HG03354 (cell line): ENCODE results near the gene CALML3.
"Not testable (repeated sequence)": the region's sequence is repeated elsewhere in the genome, so short reads cannot be mapped to it uniquely, and the experiment has no call there.

Source experiments
- ATAC-seq: cut with Tn5 transposase; IDR thresholded peaks from one replicate; pipeline ENCODE4 v1.9.1; 2021; ENCODE audit warnings: mild to moderate bottlenecking; ENCODE audit not compliant: unreplicated experiment, poor library complexity, severe bottlenecking

The CALML3 gene

DNA sequence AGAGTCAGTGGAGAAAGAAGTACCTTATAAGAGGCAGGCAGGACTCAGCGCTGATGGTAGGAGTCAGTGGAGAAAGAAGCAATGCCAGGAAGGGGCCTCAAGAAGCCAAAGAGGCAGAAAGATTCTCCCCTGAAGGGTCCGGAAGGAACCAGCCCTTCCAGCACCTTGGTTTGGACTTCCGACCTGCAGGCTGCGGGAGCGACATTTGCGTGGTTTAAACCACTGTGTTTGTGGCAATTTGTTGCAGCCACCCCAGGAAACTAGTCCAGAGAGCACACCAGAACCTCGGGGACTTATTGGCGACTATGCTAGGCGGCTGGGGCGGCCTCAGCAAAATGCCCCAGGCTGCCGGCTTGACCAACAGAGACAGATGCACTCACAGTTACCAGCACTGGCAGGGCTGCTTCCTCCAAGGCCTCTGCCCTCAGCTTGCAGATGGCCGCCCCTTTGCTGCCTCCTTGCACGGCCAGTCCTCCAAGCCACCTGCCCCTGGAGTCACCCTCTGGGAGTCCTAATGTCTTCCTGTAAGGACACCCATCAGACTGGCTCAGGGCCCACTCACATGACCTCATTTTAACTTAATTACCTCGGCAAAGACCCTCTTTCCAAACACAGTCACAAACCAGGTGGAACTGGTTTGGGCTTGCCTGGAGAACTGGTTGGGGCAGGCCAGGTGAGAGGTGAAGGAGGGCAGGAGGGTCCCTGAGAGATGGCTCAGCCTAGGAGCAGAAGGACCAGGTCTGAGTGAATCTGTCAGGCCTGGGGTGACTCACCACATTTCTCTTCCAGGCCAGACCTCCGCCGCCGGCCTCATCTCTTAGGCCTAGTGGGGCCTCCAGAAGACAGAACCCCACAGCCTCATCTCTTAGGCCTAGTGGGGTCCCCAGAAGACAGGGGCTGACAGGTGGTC, 26.1 kb downstream of the CALML3 start:
- ATAC-seq = no peak

DNA sequence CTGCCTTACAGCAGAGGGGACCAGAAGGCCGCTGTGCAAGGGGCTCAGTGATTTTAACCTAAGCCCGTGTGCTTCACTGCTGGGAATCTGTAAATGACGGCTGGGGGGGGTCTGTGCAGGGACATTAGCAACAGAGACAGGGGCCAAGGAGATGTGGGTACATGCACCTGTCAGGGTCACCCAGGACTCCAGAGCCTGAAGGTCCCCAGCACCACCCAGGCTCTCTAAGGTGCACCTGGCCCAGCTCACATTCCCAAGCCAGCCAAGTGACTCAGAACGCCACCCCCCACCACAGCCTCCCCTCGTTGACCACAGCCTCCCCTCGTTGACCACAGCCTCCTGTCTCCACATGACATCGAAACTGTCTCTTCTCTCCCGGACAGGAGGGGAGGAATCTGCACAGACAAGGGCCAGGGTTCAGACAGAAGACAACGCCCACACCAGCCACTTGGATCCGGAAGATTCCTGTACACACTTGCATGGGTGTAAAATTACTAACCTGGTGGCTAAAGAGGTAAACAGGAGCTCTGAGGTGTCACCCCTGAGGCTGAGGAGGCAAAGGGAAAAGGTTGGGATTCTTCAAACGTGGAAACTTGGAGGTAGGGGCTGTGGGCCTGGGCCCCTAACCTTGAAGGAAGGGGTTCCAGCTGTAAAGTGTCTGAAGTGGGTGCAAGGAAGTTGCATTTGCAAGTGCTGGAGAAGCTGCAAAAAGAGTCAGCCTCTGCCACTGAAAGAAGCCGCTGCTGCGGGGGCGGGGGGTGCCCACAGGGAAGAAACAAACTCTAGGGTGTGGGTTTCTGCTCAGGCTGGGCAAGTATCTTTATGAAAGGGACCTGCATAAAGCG, 27.0 kb downstream of the CALML3 start:
- ATAC-seq = no peak

GRCh38 chr10:5552376-5553321, 27.9 kb downstream of the CALML3 start:
- ATAC-seq = no peak

DNA sequence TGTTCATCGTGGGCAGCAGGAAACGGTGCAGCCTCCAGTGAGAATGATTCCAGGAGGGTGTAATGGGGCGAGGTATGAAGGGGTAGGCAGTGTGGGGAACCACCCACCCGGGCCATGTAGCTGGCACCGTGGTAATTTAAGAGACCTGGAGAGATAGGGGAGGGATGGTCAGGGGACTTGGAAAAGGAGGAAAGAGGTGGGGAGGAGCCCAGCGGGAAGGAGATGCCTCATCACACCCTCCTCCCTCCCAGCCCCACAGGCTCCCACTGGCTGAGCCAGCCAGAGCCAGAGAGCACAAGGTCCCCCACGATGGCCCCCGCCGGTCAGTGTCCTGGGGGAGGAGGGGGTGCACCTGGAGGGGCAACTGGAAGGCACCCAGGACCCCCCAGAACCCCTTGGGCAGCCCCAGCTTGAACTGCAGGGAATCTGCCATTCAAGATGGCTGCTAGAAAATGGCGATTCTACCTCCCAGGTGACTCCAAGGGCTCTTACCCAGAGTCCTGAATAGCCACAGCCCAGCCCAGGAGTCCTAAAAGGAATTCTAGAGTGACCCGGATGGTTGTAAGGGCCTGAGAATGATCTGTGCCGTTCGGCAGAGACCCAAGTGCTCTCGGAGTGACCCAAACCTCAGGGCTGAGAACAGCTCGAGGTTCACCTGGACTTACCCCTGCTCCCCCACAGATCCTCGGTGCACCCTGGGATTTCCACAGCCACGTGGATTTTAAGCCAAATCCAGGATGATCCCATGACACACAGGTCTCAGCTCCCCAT, 28.8 kb downstream of the CALML3 start:
- ATAC-seq = no peak

- ATAC-seq = no peak
Measured at GRCh38 chr10:5555021-5555510, 30.3 kb downstream of the CALML3 start.

GRCh38 chr10:5555881-5556280, 31.1 kb downstream of the CALML3 start:
- ATAC-seq = no peak

DNA sequence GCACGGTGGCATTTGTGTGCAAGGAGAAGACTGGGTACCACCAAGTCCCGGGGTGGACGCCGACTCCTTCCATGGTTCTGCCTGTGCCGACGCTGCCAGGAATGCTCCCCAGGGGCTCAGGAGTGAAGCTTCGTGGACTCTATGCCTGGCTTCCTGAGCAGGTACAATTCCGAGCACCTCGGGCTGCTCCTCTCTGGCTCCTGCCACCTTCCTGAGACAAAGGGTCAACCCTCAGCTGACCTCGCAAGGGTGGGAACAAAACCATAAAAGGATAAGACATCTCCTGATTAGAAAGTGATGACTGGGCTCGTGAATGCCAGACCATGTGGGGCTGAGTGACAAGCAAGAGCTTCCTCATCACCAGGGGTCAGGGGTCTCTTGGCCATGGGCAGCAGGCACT, 31.8 kb downstream of the CALML3 start:
- no peak for ATAC-seq

DNA sequence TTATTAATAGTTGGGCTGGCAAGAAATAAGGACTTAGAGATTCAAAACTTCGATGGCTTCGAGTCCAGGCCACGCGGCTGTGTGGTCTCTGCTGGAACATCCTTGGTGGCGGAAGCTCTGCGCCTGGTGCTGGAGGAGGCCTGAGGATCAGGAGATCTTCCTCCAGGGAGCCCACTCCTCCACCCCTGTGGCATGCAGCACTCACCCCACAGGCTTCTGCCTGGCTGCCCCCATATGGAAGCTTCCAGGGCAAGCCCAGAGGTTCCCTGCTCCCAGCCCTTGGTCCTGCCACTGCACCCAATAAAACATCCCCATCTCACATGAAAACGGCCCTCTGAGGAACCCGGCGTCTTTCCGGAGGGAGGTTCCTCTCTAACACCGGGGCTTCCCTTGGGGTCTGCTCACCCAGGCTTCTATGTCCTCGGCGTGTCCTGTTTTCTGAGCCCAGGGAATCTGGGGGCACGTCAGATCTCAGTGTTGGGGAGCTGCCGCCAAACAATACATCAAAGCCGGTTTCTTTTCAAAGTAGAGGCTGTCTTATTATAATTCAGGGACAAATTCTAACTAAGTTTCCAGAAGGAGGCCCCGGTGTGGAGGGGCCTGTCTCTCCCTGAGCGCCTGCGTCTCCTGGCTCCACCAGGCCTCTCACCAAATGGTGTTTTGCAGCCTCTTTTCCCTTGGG, 32.4 kb downstream of the CALML3 start:
- ATAC-seq = no peak

DNA sequence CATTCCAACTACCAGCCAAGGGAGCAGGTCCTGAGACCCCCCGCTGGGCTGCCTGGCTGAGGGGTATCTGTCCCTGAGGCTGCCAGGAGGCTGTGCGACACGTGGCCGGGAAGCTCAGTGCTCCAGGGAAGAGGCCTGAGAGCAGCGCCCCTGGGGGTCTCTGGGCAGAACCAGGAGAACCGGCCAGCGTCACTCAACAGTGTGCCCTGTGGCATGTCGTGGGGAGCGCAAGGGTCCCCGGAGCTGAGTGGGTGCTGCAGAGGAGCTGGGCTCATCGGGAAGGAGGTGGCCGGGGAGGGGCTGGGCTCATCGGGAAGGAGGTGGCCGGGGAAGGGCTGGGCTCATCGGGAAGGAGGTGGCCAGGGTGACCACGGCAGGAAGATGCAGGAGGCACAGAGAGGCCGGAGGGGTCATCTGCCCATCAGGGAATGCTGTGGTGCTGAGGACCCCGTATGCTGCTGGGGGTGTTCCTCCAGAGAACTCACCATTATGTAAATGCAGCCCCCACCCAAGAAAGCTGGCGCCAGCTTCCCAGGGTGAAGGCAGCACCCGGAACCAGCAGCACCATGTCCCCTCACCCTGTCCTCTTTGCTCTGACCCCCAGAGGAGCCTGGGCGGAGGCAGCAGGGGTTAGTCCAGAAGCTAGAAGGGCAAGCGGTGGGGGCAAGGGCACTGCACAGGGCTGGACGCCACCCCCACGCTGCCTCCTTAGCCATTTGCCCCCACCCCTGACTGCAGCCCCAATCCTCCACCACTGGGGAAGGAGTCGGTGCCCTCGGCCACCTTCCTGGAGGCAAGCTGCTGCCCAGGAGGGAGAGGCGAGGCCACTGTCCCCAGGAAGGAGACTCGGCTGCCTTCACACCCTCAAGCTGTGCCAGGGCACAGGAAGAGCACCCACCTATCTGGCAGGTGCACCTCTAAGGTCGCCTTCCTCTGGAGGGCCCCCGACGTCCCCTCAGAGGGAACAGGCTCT, 33.3 kb downstream of the CALML3 start:
- no peak for ATAC-seq

DNA sequence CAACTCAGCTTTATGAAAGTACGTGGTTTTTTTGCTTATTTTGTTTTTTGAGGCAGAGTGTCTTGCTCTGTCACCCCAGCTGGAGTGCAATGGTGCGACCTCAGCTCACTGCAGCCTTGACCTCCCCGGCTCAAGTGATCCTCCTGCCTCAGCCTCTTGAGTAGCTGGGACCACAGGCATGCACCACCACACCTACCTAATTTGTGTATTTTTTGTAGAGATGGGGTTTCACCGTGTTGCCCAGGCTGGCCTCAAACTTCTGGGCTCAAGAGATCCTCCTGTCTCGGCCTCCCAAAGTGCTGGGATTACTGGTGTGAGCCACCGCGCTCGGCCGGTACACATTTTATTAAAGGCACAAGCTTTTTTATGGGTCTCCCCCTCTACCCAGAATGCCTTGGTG, 34.3 kb downstream of the CALML3 start:
- ATAC-seq = not testable (repeated sequence)

DNA sequence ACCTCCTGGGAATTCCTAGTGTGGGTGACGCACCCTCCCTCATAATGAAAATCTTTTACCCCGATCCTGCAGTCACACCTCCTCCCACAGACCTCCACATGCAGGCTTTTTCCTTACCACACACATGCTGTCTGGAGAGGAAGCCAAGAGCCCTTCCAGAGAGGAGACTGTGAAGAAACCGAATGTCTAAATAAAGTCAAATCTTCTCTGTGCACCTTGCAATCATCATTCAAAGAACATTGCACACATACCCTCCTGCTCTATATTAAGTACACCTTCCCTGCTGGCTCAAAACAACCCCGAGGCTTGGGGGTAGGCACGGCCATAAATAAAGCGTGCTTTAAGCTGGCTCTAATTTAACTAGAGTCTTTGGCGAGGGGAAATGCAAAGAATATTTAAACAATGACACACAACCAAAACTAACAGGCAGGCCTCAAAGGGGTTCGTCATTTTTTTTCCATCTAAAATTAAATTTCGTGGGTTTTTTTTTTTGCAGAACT, 34.9 kb downstream of the CALML3 start:
- ATAC-seq = no peak

DNA sequence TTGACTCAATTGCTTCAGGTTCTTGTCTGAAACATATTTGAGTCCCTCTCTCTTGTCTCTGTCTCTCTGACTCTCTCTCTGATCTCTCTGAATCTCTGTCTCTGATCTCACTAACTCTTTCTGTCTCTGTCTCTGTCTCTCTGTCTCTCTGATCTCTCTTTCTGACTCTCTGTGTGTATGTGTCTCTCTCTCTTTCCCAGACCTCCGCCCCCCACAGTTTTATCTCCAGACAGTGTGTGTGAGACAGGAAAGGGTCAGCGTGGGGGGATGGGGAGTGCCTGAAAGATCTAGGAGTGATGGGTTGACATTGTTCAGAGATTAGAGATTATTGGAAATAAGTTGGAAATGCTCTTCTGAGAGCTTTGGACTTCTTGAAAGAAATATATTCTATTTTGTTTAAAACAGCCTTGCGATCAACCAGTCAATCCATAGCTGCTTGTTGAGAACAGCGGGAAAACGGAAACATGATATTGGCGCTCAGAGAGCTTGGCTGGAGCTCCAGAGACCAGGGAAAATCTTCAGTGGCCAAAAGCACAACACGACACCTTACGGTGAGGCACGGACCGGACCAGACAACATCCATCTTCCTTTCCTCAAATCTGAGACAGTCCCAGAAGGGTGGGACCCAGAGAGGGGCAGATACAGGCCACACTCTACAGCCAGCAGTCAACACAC, 35.5 kb downstream of the CALML3 start:
- ATAC-seq = no peak

DNA sequence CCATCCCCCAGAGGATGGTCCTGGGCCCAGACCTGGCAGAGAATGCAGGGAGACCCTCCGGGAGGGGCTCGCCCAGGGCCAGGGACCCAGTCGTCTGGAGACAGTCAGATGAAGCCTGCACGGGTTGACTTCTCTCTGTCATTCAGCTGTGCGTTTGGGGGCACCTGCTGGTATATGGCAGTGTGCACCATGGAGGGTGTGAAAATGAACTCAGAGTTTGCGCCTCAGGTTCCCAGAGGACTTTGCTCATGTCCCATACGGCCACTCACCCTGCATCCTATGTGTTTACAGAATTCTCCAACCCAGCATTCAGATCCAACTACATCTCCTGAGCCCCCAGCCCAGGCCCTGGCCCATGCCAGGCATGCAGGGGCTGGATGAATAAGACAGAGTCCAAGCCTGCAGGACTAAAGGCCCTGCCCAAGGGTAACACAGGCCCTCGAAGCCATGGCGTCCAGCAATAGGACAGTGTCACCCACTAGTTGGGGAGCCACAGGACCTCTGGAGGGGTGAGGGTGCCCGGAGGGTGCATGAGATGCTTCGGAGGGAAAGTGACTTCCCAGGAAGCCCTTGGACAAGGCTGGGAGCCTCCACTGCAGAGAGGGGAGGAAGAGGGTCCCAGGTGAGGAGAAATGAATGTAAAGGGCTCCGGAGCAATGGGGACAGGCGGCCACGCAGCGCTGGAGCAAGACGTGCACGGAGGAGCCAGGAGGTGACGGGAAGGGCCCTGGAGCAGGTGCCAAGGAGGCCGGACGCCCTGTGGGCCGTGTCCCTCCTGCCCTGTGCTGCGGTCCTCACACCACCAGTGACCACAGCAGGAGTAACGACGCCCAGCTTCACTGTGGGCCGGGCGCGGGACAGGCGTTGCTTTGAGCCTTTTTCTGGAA, 36.3 kb downstream of the CALML3 start:
- ATAC-seq = no peak

GRCh38 chr10:5561704-5562645, 37.2 kb downstream of the CALML3 start:
- ATAC-seq = no peak
